BE2C (cell line): ENCODE data around the gene PCCA.

Experiments
- DNase-seq: peaks from one replicate; pipeline ENCODE4 v3.0.0-alpha.2; 2020
- H3K27me3 ChIP-seq: fragments of 250-450 bp; sonication (Bioruptor Pico); 2 replicates; pipeline ENCODE4 v1.5.1; 2020; ENCODE audit warnings: mild to moderate bottlenecking
- H3K36me3 ChIP-seq: fragments of 250-450 bp; sonication (Bioruptor Pico); 2 replicates; pipeline ENCODE4 v1.5.1; 2020; ENCODE audit warnings: mild to moderate bottlenecking
- H3K4me1 ChIP-seq: fragments of 250-450 bp; sonication (Bioruptor Pico); 2 replicates; pipeline ENCODE4 v1.5.1; 2020
- H3K4me3 ChIP-seq: 2 replicates; pipeline ENCODE4 v1.5.1; 2011; ENCODE audit warnings: low read depth, low read length
- H3K9me3 ChIP-seq: fragments of 250-450 bp; sonication (Bioruptor Pico); 2 replicates; pipeline ENCODE4 v1.5.1; 2020
- TF ChIP-seq, protein P1 (sequence below): IDR thresholded peaks from 2 replicates; pipeline ENCODE4 v1.5.1; 2012; ENCODE audit warnings: mild to moderate bottlenecking, low read depth, low read length

Gene PCCA

DNA sequence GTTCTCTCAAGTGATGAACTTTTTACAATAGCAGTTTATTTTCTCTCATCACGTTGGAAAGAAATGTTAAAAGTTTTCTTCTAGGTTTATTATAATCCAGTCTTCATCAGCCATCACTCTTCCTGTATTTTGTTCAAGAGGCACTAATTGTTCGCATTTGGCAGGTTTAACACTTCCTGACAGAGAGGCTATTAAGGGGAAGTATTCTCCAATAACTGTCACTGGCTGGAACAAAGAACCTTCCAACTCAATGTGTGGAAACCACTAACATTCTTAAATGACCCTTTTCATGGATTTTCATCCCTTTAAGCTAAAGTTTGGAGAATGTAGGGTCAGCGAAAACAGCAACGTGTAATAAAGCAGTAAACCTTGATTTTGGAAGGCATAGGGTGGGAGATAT, 145.1 kb downstream of the PCCA start:
- no peaks in the 10 kb centered on the region for H3K27me3 ChIP-seq
- H3K9me3 ChIP-seq: no peaks in the 10 kb centered on the region
- no peak for DNase-seq
- TF ChIP-seq, protein P1, sequence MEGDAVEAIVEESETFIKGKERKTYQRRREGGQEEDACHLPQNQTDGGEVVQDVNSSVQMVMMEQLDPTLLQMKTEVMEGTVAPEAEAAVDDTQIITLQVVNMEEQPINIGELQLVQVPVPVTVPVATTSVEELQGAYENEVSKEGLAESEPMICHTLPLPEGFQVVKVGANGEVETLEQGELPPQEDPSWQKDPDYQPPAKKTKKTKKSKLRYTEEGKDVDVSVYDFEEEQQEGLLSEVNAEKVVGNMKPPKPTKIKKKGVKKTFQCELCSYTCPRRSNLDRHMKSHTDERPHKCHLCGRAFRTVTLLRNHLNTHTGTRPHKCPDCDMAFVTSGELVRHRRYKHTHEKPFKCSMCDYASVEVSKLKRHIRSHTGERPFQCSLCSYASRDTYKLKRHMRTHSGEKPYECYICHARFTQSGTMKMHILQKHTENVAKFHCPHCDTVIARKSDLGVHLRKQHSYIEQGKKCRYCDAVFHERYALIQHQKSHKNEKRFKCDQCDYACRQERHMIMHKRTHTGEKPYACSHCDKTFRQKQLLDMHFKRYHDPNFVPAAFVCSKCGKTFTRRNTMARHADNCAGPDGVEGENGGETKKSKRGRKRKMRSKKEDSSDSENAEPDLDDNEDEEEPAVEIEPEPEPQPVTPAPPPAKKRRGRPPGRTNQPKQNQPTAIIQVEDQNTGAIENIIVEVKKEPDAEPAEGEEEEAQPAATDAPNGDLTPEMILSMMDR: no peak
- no peaks in the 10 kb centered on the region for H3K36me3 ChIP-seq
- H3K4me1 ChIP-seq: no peaks in the 10 kb centered on the region; the same call in 1 of the 2 replicates
- H3K4me3 ChIP-seq: no peak overlapping the region

DNA sequence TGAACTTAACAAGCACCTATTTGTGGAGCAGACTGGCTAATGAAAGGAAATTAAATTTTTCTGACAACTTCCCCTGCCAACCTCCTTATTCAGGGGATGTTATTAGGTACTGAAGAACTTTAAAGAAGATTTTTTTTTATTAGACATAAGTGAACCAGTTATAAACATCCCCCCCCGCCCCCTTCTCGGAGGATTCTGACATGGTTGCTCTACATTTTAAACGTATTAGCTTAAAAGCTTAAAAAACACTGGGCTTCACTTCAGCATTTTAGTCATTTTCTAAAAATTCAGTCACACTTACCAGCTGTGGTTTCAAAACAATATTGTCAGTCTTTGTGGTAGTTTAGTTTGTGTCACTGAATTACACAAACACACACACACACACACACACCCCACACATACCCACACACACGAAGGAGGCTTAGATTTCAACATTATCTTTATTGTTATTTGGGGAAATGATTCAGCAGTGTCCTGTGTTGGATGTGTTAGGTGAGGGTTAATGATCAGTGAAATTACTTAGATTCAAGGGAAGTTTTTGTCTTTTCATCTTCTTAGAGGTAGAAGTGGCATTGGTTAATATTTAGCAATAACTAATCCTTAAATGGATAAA, 145.7 kb downstream of the PCCA start:
- Histone ChIP-seq H3K4me1 (no peaks in the 10 kb centered on the region; the same call in 1 of the 2 replicates), H3K36me3 (no peaks in the 10 kb centered on the region), H3K27me3 (no peaks in the 10 kb centered on the region), H3K4me3 (no peak overlapping the region), H3K9me3 (no peaks in the 10 kb centered on the region)
- no peak for DNase-seq
- TF ChIP-seq, protein P1: no peak

DNA sequence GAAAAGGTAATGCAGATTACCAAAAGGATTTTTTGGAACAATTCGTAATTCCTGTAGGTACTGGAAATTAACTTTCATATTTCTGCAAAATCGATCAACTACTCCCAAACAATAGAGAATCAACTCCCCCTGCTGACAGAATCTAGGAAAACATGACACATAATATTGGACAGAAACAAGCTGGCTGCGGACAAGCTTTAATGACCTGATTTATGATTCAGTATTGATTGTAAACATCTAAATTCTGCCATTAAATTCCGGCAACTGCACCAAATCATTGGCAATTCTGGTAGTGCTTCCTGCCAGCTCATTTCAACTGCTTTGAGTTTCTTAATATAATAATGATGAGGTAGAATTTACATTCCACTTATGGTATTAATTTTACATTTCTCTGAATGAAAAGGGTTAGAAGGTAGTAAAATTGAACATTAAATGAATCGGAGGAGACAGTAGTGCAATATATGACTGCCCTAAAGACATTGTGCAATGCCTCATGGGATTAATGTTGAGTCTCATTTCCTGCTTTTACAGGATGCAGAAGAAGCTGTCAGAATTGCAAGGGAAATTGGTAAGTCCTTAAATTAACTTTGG, 146.5 kb downstream of the PCCA start:
- no peaks in the 10 kb centered on the region for H3K36me3 ChIP-seq
- DNase-seq: peak; percentile 17
- no peaks in the 10 kb centered on the region for H3K9me3 ChIP-seq
- no peak overlapping the region for H3K4me3 ChIP-seq
- H3K4me1 ChIP-seq: no peaks in the 10 kb centered on the region; the same call in 1 of the 2 replicates
- no peaks in the 10 kb centered on the region for H3K27me3 ChIP-seq
- TF ChIP-seq, protein P1: peak; percentile 69

DNA sequence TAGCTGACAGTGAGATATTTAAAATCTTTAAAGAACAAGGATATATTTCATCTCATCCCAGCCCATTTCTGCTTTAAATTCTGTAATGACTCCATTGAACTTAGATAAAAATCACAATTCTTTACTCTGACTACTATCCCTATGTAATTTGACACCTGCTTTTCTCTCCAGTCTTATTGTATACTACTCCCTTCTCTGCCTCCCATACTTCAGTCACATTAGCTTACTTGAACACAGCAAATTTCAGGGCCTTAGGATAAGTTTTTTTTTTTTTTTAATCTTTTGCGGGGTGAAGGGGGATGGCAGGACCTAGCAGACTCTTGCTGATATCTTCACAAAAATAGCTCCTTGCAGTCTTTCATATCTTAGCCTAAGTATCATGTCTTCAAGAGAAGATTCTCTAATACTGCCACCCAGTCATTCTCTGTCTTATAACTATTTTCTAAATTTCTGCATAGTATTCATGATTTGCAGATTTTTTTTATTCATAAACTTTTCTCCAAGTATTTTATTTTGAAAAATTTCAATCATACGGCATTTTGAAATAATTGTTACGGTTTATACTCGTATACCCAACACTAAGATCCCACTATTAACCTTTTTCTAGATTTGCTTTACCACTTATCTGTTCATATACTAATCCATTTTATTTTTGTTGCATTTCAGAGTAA, 151.4 kb downstream of the PCCA start:
- Histone ChIP-seq H3K4me3 (no peak overlapping the region), H3K27me3 (no peaks in the 10 kb centered on the region), H3K36me3 (no peaks in the 10 kb centered on the region), H3K4me1 (no peaks in the 10 kb centered on the region), H3K9me3 (no peaks in the 10 kb centered on the region)
- DNase-seq: no peak
- TF ChIP-seq, protein P1: no peak

DNA sequence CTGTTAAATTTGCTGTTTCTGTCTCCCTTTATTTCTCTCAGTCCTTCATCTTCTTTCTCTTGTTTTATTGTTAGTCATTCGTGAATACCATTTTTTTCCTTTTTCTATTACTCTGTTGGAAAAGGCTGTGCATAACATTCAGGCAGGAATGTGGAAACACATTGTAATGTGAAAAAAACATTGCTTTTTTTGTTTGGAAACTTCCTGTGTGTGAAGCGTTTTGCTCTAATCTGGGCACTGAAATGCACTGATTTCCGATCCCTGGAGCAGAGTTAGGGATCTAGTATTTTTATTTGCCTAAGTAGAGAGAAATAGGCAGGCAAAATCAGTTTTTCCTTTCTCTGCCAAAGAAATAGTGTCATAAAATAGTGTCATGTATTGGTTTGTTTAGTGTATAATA, 155.5 kb downstream of the PCCA start:
- TF ChIP-seq, protein P1: no peak
- Histone ChIP-seq H3K27me3 (no peaks in the 10 kb centered on the region), H3K4me1 (no peaks in the 10 kb centered on the region), H3K4me3 (no peak overlapping the region), H3K36me3 (no peaks in the 10 kb centered on the region), H3K9me3 (no peaks in the 10 kb centered on the region)
- no peak for DNase-seq

DNA sequence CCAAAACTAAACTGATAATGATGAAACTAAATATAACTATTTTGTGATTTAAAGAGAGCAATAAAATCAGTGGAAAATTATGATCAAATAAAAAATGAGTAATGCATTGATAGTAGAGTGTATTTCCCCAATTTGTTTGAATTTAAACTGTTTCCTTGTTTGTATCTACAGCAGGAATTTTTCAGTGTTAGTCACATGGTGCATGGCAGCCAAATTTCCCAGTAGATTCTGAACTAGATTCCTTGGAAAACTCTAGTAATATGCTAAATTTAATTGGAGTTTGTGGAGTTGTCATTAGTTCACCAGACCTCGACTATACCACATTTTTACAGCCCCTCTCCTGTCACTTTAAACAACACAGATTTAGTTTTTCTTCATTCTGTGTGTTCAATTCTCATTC, 156.2 kb downstream of the PCCA start:
- DNase-seq: no peak
- H3K4me1 ChIP-seq: no peaks in the 10 kb centered on the region
- TF ChIP-seq, protein P1: no peak
- no peaks in the 10 kb centered on the region for H3K9me3 ChIP-seq
- H3K4me3 ChIP-seq: no peak overlapping the region
- H3K27me3 ChIP-seq: no peaks in the 10 kb centered on the region
- H3K36me3 ChIP-seq: no peaks in the 10 kb centered on the region
